Measurements from ENCODE around the gene CTNNA3. TPM values are rescaled to one million over a fixed set of nuclear protein-coding genes. Genes with fewer than 3 reads are reported as not detected.

CTNNA3 gene
- total RNA-seq, 2 donors from 2014 or later: 3.2 to 7.2 TPM

DNA sequence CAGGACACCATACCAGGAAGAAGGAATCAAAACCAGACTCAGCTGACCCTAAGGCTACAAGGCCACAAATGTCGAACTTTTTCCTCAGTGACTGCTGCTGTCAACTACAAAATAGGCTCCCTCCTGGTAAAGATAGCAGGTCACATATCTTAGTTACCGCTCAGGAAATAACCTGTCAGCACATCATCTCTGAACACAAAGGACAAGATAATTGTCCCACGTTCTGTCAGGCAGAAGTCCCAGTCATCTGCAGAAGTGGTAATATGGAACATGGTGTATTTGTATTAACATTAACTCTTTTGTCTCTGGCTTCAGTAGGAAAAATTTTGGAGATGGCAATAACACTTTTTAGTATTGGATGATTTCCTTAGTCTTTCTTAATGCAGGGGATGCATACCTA, 1400.4 kb downstream of the CTNNA3 start:
- WGBS, 2 experiments (ENCODE audit: insufficient coverage in 1 of 2, insufficient read length in 1 of 2): 63 to 83% methylated on average over 2 to 3 of the region's 3 CpGs
- Histone ChIP-seq H3K4me1 (ENCODE audit: control insufficient read depth, insufficient read depth, low read length) (peaks cover 12% of the 10 kb centered on the region), H3K27ac (ENCODE audit: low read depth, low read length) (no peak overlapping the region), H3K9ac (ENCODE audit: extremely low read depth, low read length, poor library complexity, severe bottlenecking) (no peak overlapping the region), H3K36me3 (ENCODE audit: control insufficient read depth, insufficient read depth, low read length) (no peaks in the 10 kb centered on the region), H3K4me3 (ENCODE audit: low read length) (no peak overlapping the region), H3K27me3 (ENCODE audit: control insufficient read depth, insufficient read depth, low read length, poor library complexity, severe bottlenecking) (no peaks in the 10 kb centered on the region), H3K9me3 (ENCODE audit: control insufficient read depth, low read length) (no peaks in the 10 kb centered on the region)
- Mint-ChIP-seq H3K27ac (no peak overlapping the region), H3K4me3 (no peak overlapping the region), H3K9me3 (no peaks in the 10 kb centered on the region), H3K27me3 (ENCODE audit: insufficient read depth) (no peaks in the 10 kb centered on the region), H3K4me1 (peaks cover 22% of the 10 kb centered on the region), H3K36me3 (ENCODE audit: low read depth) (no peaks in the 10 kb centered on the region)
- TF ChIP-seq, protein P1, sequence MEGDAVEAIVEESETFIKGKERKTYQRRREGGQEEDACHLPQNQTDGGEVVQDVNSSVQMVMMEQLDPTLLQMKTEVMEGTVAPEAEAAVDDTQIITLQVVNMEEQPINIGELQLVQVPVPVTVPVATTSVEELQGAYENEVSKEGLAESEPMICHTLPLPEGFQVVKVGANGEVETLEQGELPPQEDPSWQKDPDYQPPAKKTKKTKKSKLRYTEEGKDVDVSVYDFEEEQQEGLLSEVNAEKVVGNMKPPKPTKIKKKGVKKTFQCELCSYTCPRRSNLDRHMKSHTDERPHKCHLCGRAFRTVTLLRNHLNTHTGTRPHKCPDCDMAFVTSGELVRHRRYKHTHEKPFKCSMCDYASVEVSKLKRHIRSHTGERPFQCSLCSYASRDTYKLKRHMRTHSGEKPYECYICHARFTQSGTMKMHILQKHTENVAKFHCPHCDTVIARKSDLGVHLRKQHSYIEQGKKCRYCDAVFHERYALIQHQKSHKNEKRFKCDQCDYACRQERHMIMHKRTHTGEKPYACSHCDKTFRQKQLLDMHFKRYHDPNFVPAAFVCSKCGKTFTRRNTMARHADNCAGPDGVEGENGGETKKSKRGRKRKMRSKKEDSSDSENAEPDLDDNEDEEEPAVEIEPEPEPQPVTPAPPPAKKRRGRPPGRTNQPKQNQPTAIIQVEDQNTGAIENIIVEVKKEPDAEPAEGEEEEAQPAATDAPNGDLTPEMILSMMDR (conservative IDR thresholded peaks at IDR 0.05): no peak
- no peak for DNase-seq

GRCh38 chr10:66294538-66294937, 1401.5 kb downstream of the CTNNA3 start:
- TF ChIP-seq, protein P1 (conservative IDR thresholded peaks at IDR 0.05): no peak
- no peak for DNase-seq
- Mint-ChIP-seq H3K4me1 (peaks cover 22% of the 10 kb centered on the region), H3K4me3 (no peak overlapping the region), H3K36me3 (ENCODE audit: low read depth) (no peaks in the 10 kb centered on the region), H3K9me3 (no peaks in the 10 kb centered on the region), H3K27me3 (ENCODE audit: insufficient read depth) (no peaks in the 10 kb centered on the region), H3K27ac (no peak overlapping the region)
- Histone ChIP-seq H3K9ac (ENCODE audit: extremely low read depth, low read length, poor library complexity, severe bottlenecking) (no peak overlapping the region), H3K27me3 (ENCODE audit: control insufficient read depth, insufficient read depth, low read length, poor library complexity, severe bottlenecking) (no peaks in the 10 kb centered on the region), H3K4me3 (ENCODE audit: low read length) (no peak overlapping the region), H3K9me3 (ENCODE audit: control insufficient read depth, low read length) (no peaks in the 10 kb centered on the region), H3K27ac (ENCODE audit: low read depth, low read length) (no peak overlapping the region), H3K4me1 (ENCODE audit: control insufficient read depth, insufficient read depth, low read length) (peaks cover 12% of the 10 kb centered on the region), H3K36me3 (ENCODE audit: control insufficient read depth, insufficient read depth, low read length) (no peaks in the 10 kb centered on the region)
- WGBS, 2 experiments (ENCODE audit: insufficient coverage in 1 of 2, insufficient read length in 1 of 2): 83 to 91% methylated on average over 3 of the region's 3 CpGs

DNA sequence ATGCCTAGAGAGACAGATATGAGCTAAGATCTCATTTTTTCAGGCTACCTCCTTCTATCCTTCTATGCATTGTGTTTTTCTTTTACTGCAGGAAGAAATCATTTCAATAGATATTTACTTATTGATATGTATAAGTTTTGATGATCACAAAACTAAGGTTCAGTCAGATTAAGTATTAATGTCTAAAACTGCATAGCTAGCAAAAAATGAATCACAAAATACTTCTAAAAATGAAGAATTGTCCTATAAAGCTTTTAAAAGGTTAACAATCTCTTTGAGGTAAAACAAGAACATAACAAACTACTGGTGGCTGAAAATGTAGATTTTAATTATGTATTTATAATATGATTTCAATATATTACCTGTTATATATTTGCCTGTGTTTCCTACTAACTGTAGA, 1403.1 kb downstream of the CTNNA3 start:
- Histone ChIP-seq H3K9me3 (ENCODE audit: control insufficient read depth, low read length) (no peaks in the 10 kb centered on the region), H3K27me3 (ENCODE audit: control insufficient read depth, insufficient read depth, low read length, poor library complexity, severe bottlenecking) (no peaks in the 10 kb centered on the region), H3K4me1 (ENCODE audit: control insufficient read depth, insufficient read depth, low read length) (peaks cover 11% of the 10 kb centered on the region), H3K27ac (ENCODE audit: low read depth, low read length) (no peak overlapping the region), H3K9ac (ENCODE audit: extremely low read depth, low read length, poor library complexity, severe bottlenecking) (no peak overlapping the region), H3K4me3 (ENCODE audit: low read length) (no peak overlapping the region), H3K36me3 (ENCODE audit: control insufficient read depth, insufficient read depth, low read length) (no peaks in the 10 kb centered on the region)
- Mint-ChIP-seq H3K4me3 (no peak overlapping the region), H3K27ac (no peak overlapping the region), H3K27me3 (ENCODE audit: insufficient read depth) (no peaks in the 10 kb centered on the region), H3K9me3 (no peaks in the 10 kb centered on the region), H3K36me3 (ENCODE audit: low read depth) (no peaks in the 10 kb centered on the region), H3K4me1 (peaks cover 12% of the 10 kb centered on the region)
- no peak for DNase-seq
- TF ChIP-seq, protein P1 (conservative IDR thresholded peaks at IDR 0.05): no peak
